C4-2B (cell line): ENCODE data around the gene CCNJL.

Experiments
- H3K27ac ChIP-seq: fragments of 450-650 bp; 2 replicates; pipeline ENCODE4 v1.5.1; 2017
- CTCF ChIP-seq: fragments of 450-650 bp; conservative IDR thresholded peaks from 2 replicates; pipeline ENCODE4 v1.5.1; 2017; ENCODE audit warnings: mild to moderate bottlenecking
- ZFX ChIP-seq: fragments of 450-650 bp; IDR thresholded peaks from 2 replicates; pipeline ENCODE4 v1.6.1; 2017

Gene CCNJL

GRCh38 chr5:160221082-160221481 is 91.3 kb downstream of the CCNJL start:
- TF ChIP-seq CTCF (no peak), ZFX (no peak)

GRCh38 chr5:160219356-160219755 is 93.0 kb downstream of the CCNJL start:
- H3K27ac ChIP-seq, result no peak overlapping the region
- TF ChIP-seq CTCF, result no peak
- no peak for TF ChIP-seq ZFX

More at GRCh38 chr5:160221082-160221481, 91.3 kb downstream of the CCNJL start:
- no peak overlapping the region for H3K27ac ChIP-seq

- TF ChIP-seq CTCF, result no peak
- TF ChIP-seq ZFX, result no peak
- no peak overlapping the region for H3K27ac ChIP-seq
These were observed 98.8 kb downstream of the CCNJL start for GRCh38 chr5:160213537-160213936.

- no peak for TF ChIP-seq CTCF
- TF ChIP-seq ZFX, result no peak
These were observed 101.0 kb downstream of the CCNJL start for GRCh38 chr5:160211352-160211751.

GRCh38 chr5:160210606-160211005 is 101.8 kb downstream of the CCNJL start:
- H3K27ac ChIP-seq, result no peak overlapping the region
- TF ChIP-seq ZFX, result no peak
- TF ChIP-seq CTCF, result no peak

More at GRCh38 chr5:160211352-160211751, 101.0 kb downstream of the CCNJL start:
- H3K27ac ChIP-seq, result no peak overlapping the region

- no peak overlapping the region for H3K27ac ChIP-seq
- TF ChIP-seq CTCF, result no peak
- TF ChIP-seq ZFX, result no peak
These were observed 102.4 kb downstream of the CCNJL start for GRCh38 chr5:160209917-160210316.

GRCh38 chr5:160207061-160207460 is 105.3 kb downstream of the CCNJL start:
- TF ChIP-seq CTCF, result no peak
- no peak for TF ChIP-seq ZFX
- no peak overlapping the region for H3K27ac ChIP-seq
